GM21825 (cell line): ENCODE measurements around the gene ERVK3-1.
A peak's percentile ranks its signal among the peaks of the same experiment; 100 is the strongest.
"Not testable (repeated sequence)": the region's sequence is repeated elsewhere in the genome, so short reads cannot be mapped to it uniquely, and the experiment has no call there.

ENCODE experiments used
- ATAC-seq: cut with Tn5 transposase; IDR thresholded peaks from one replicate; pipeline ENCODE4 v1.9.1; 2021; ENCODE audit warnings: mild to moderate bottlenecking, moderate library complexity; ENCODE audit not compliant: unreplicated experiment

The ERVK3-1 gene

DNA sequence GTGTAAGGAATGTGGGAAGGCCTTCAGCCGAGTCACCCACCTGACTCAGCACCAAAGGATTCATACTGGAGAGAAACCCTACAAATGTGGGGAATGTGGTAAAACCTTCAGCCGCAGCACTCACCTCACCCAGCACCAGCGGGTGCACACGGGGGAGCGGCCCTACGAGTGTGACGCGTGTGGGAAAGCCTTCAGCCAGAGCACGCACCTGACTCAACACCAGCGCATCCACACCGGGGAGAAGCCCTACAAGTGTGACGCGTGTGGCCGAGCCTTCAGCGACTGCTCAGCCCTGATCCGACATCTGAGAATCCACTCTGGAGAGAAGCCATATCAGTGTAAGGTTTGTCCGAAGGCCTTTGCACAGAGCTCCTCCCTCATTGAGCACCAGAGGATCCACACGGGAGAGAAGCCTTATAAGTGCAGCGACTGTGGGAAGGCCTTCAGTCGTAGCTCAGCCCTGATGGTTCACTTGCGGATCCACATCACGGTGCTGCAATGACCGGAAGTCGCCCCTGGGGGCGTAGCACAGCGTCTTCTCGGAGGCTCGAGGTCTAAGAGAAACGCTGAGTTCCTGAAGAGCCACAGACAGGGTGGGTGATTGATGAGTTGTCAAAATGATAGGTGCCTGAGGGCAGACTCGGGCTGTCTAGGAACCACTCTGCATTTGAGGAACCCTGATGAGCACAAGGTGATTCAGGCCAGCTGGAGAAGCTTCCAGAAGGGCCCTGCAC lies 33.8 kb downstream of the ERVK3-1 start:
- ATAC-seq, result no peak

GRCh38 chr19:58345558-58345957 lies 40.4 kb downstream of the ERVK3-1 start:
- no peak for ATAC-seq

- peak; percentile 81 for ATAC-seq
Observed at GRCh38 chr19:58346961-58347929, 42.1 kb downstream of the ERVK3-1 start.

GRCh38 chr19:58348080-58348479 lies 42.9 kb downstream of the ERVK3-1 start:
- ATAC-seq, result not testable (repeated sequence)

- ATAC-seq, result no peak
Observed at GRCh38 chr19:58349590-58349989, 44.4 kb downstream of the ERVK3-1 start.

GRCh38 chr19:58350001-58350861 lies 45.1 kb downstream of the ERVK3-1 start:
- ATAC-seq, result no peak

GRCh38 chr19:58350871-58351557 lies 45.8 kb downstream of the ERVK3-1 start:
- no peak for ATAC-seq

DNA sequence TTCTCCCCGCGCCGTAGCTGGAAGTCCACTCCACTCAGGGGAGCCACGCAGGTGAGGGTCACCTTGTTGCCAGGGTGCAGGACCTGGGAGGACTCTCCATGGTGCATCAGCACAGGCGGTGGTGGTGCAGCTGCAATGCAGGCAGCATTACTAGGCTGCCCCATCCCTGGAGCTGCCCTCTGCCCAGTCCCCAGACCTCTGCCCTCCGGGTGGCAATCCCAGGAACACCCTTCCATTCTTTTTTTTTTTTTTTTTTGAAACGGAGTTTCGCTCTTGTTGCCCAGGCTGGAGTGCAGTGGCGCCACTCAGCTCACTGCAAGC lies 46.3 kb downstream of the ERVK3-1 start:
- ATAC-seq, result no peak

DNA sequence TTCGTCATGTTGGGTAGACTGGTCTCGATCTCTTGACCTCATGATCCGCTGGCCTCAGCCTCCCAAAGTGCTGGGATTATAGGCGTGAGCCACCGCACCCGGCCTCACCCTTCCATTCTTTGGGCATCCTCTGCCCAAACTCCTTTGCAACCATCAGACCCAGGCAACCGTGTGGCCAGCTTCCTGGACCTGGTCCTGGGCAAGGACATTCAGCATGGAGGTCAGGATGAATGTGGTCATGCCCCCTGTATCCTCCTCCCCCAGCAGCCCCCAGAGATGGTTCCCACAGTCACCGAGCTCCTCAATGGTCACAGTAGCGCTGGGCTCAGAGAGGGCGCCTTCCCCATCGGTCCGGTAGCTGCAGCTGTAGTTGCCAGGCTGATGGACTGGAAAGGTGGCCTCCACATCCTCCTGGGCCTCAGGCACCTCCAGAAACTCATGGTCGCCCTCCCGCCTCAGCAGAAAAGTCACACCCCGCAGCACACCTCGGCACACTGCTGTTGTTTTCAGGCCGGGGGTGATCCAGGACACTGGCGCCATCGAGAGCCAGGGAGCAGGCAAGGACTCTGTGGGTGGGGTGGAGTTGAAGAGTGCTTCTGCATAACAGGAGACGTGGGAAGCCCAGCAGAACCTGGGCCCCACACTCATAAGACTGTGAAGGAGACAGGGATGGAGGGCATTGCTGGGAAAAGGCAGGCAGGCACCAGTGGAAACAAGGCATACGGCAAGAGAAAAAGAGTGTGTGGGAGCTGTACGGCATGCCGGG lies 47.0 kb downstream of the ERVK3-1 start:
- no peak for ATAC-seq

DNA sequence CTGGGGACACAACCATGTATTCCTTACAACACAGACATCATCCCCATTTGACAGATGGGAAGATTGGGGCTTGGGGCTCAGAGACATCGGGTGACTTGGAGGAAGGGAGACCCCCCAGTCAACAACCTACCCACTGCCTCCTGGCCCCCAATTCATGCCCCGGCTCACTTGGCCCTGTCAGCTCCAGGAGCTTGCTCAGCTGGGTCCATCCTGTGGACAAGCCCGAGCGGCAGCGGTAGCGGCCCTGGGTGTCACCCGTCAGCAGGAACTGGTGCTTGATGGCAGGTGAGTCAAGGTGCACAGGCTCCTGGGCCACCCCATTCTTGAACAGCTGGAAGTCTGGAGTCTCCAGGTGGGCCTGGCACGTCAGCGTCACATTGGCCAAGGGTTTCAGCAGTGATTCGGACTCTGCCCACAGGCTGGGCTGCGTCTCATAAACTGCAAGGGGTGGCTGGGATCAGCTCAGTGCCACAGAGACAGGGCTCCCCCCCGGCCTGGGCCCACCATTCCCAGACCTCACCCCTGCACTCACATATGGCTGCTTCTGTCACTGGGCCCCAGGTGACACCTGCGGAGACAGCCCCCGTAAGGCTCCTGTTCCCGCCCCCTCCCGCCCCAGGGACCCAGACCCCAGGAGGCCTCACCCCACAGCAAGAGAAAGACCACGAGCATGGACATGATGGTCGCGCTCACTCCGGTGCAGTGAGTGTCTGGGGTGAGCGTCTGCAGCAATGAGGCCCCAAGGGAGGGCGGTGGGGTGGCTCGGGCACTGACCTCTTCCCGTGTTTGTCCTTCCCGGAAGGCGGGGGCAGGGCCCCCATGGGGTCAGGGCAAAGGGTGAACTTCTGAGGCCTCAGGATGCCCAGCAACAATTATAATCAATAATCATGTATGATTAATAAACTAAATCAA lies 47.8 kb downstream of the ERVK3-1 start, which contains the start of gene A1BG:
Gene A1BG, minus strand, starts transcription at position 733 of the 912 bp plus-strand sequence. Its CDS starts 55 bp downstream, at position 678.
- no peak for ATAC-seq

DNA sequence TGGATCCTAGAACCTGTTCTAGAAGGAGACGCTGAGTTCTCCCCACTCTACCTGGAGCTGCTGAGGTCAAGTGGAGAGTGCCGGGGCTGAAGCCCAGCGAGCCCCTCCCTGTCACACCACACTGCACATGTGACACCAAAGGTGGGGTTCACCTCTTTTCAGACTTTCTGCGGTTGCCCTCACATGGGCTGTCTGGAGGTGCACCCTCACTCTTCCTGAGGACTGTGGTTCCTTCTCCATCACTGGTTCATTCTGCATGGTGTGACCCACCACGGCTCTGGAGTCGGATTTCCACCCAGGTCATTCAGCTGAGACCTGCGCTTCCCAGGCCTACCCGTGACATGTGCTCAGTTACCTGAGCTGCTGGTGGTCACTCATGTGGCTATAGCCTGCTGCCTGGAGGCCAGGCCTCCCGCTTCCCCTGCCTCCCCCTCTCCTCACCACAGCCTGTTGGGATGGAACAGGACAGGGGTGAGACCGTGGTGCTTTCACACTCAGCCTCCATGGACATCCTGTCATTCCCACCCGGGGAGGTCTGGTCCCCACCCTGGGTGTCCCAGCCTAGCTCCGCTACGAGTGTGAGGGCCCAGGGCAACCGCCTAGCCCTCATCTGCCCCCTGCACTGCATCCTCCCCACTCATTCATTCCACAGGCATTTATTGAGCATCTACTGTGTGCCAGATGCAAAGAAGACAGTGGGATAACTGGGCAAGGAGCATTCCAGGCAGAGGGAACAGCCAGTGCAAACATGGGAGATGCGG lies 48.7 kb downstream of the ERVK3-1 start:
- ATAC-seq, result no peak

GRCh38 chr19:58354478-58355030 lies 49.4 kb downstream of the ERVK3-1 start:
- no peak for ATAC-seq

DNA sequence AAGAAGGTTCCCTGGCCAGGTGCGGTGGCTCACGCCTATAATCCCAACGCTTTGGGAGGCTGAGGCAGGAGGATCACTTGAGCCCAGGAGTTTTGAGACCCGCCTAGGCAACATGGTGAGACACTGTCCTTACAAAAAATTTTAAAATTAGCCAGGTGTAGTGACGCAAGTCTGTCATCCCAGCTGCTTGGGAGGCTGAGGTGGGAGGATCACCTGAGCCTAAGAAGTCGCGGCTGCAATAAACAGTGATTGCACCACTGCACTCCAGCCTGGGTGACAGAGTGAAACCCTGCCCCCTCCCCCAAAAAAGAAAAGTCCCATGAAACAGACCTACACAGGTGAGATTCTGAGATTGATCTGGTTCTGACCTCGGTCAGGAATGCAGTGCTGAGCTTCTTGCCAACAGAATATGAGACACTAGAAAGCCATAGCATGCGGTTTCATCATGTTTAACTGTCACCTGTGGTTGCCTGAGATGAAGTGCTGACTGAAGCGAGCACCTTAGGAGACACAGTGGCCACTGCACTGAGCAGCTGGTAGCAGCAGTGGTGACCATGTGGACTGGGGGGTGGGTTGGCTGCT lies 50.1 kb downstream of the ERVK3-1 start:
- no peak for ATAC-seq

- ATAC-seq, result no peak
Observed at GRCh38 chr19:58355908-58356765, 51.0 kb downstream of the ERVK3-1 start.

- ATAC-seq, result no peak
Observed at GRCh38 chr19:58356766-58357480, 51.7 kb downstream of the ERVK3-1 start.
